Measurements from ENCODE around the gene CNST.
A peak's percentile ranks its signal among the peaks of the same experiment; 100 is the strongest.
"Not testable (repeated sequence)": the region's sequence is repeated elsewhere in the genome, so short reads cannot be mapped to it uniquely, and the experiment has no call there.

The CNST gene

DNA sequence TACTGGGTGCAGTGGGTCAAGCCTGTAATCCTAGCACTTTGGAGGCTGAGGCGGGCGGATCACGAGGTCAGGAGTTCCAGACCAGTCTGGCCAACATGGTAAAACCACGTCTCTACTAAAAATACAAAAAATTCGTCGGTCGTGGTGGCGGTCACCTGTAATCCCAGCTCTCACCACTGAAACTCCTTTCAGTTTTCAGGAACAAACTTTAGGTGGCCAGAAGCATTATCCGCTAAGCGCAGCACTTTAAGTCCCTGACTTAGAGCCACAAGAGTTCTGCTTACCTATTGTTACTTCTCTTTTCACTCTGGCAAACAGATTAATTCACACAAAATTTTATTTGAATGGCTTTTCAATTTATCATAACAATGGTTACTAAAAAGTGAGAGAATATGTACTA, 5.4 kb upstream of the CNST start:
- not testable (repeated sequence) for DNase-seq

DNA sequence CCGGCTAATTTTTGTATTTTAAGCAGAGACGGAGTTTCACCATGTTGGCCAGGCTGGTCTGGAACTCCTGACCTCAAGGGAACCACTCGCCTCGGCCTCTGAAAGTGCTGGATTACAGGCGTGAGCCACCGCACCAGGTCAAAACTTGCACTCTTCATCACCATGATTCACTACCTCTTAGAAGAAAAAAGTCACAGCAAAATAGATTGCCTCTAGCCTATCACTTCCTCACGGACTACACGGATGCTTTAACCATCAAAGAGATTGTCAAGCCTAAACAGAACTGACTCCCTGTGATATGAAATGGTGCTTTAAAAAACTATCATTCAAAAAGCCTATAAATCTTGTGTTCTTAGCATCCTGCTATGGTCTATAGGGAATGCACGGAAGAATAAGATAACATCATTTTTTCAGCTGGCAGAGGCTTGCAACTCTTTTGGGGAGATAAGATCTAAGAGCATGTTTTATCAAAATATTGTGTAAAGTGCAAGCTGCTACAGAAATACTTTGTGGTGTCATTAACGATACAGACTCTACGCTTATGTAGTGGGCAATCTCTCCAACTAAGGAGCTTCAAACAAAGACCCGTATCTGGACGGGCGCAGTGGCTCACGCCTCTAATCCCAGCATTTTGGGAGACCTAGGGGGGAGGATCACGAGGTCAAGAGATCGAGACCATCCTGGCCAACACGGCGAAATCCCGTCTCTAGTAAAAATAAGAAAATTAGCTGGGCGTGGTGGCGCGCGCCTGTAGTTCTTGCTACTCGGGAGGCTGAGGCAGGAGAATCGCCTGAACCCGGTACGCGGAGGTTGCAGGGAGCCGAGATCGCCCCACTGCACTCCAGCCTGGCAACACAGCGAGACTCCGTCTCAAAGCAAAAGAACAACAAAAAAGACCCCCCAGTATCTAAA, 1.2 kb upstream of the CNST start:
- DNase-seq = no peak

DNA sequence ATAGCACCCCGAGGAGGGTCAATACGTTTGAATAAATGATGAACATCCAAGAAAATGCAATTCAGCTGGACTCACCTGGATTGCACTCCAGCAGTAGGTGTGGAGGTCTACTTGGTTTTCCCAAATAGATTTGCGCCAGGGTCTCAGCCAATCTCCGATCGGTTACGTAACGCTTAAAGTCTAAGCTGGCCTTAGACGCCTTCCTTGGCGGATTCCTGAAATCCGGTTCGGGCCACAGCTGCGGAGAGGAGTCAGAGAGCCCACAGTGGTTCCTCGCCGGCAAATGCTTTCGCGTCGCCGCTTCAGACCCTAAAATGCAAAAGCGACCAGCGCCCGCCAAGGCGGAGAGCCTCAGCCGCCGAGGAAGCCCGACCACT, 517 bp upstream of the CNST start:
- DNase-seq = no peak

DNA sequence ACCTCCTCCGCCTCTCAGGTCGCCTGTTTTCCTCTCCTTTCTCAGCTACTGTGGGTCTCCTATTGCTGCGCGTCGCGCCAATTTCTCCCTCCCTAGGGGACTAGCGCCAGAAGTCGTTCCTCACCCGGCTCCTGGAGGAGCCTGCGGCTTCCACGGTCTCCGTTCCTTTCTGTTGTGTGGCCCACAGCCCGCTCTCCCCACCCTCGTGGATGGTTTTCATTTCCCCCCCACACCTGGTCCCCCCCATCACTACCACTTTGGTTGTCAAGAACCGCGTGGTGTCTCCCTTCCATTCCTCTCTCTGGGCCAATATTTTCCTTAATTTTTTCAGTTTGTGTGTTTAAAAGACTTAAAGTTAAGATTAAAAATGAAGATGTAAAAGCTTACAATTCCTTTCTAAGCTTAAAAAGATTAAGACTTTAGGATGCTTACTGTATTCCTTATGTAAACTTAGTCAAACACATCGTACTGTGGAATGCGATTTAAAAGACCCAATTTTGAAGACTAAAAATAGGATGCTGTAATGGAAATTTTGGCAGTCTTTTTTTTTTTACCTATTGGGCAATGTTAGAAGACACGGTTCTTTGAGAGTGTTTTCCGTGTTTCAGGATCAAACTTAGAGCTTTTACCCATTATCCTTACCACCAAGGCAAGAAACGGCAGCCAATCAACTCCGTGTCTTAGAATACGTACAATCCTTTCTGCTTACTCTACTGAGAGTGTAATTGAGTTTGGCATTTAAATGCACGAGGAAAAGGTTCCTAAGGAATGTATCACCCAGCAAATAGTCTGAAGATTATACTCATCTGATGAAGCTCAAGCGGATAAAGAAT, 773 bp downstream of the CNST start:
- peak; percentile 41 for DNase-seq

DNA sequence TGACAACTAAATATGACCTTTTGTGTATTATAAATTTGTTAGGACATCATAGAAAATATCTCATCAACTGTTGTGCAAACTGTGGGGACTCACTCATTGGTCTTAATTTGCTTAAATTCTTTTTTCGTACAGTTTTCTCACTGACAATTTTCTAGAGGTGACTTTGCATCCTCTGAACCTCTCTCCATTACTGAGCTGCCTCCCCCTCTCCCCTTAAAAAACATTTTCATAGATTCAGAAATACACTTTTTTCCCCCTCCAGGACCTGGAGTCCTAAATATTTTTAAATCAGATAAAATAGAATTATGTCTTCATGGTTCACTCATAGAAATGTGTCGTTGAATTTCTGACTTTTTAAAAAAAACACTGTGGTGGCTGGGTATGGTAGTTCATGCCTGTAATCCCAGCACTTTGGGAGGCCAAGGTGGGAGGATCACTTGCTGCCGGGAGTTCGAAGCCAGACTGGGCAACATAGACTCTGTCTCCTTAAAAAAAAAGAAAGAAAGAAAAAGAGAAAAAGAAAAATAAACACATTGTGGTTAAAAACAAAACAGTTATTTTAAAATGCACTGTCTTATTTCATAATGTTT, 1.5 kb downstream of the CNST start:
- no peak for DNase-seq

DNA sequence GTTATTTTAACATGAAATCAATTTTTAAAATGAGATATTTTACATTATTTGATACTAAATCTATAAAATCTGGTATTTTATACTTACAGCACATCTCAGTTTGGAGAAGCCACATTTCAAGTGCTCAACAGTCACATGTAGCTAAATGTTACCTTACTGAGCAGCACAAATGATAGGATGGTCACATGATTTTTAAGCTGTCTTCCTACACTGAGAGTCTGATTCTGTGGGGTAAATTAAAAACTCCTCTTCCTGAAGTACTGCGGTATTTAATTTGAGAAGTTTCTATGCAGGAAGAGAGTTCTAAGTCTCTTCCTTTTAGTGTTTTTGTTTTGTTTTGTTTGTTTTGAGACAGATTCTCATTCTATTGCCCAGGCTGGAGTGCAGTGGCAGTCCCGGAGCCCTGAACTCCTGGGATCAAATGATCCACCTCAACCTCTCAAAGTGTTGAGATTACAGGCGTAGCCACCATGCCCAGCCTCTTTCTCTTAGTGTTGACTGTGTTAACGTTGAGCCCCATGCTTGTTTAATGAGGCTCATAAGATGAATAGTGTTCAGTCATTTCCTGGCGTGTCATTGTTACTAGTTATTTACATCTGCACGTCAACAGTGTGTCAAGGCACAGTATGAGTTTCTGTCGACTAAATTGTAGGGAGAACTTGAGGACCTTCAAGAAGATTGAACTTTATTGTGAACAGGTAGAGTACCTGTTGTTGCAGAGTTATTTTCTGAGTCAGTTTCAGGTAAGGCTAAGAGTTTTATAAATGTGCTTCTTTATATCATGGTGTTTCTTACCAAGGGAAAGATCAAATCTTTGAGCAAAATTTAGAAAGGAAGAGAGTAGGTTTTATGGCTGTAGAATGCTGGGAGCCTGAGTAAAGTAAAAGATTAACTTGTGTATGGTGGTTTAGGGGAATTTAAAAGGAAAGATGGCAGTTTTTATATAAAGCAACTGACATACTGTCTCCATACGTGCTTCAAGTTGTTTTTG, 3.3 kb downstream of the CNST start:
- peak; percentile 71 for DNase-seq

DNA sequence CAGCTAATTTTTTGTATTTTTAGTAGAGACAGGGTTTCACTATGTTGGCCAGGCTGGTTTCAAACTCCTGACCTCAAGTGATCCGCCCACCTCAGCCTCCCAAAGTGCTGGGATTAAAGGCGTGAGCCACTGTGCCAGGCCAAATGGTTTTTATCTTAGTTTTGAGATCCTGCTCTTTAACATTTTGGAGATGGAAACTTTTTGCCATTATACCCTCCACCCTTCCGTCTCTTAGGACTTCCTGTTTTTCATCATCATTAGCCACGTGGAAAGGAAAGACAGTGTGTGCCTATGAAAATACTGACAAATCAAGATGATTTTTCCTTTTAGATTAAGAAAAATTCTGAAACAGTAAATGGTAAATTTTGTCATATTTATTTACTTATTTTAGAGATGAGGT, 5.1 kb downstream of the CNST start:
- not testable (repeated sequence) for DNase-seq

DNA sequence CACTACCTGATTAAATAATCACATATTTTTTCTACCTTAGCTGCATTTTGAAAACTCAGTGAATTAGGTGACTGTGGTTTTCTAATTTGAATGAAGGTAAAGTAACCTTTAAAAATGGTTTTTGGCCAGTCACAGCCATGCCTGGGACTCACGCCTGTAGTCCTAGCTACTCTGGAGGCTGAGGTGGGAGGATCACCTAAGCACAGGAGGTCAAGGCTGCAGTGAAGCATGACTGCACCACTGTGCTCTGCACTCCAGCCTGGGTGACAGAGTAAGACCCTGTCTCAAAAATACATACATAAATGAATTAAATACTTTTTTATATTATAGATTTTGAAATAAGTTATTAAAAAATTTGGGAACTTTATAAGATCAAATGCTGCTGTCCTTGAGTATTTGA, 5.7 kb downstream of the CNST start:
- no peak for DNase-seq

DNA sequence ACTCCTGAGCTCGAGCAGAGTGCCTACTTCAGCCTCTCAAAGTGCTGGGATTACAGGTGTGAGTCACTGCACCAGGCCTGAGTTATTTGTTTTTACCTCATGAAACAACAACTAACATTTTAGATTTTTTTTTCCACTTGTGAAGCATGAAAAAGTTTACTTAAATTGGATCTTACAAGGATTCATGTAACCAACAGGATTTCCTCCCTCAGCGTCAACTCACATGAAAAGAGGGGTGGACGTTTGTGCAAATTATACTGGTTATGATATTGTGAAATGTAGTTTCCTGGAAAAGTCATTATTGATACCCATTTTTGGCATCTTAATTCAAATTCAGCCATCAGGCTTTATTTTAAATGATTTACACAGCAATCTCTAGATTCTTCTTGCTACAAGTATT, 6.5 kb downstream of the CNST start:
- DNase-seq = no peak

DNA sequence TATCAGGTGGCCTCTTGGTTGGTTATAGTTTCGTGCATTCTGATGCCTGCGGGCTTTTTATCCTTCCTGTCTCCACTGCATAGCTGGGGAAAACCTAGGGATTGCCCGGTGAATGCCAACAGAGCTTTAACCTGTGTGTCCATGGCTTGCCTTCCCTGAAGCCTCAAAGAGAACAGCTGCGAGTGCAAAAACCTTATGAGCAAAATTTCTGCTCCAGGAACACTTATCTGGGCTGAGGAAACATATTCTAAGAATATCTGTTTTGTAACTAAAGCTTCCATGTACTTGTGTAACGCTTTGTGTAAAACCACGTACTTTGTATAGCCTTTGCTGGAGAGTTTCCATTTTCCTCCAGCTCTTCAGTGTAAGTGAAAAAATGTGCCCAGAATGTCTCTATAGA, 7.2 kb downstream of the CNST start:
- DNase-seq = no peak

DNA sequence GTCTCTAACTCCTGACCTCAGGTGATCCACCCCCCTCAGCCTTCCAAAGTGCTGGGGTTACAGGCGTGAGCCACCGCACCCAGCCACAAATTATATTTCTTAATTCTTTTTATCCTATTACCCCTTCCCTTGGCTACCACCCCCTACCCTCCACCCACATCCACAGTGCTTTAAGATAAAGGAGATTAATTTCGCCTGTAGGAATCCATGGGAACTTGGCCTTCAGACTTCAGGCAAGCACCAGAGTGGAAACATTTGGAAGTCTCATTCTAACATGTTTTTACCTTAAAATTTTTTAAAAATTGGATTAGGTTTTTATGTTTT, 10.4 kb downstream of the CNST start:
- DNase-seq = no peak

DNA sequence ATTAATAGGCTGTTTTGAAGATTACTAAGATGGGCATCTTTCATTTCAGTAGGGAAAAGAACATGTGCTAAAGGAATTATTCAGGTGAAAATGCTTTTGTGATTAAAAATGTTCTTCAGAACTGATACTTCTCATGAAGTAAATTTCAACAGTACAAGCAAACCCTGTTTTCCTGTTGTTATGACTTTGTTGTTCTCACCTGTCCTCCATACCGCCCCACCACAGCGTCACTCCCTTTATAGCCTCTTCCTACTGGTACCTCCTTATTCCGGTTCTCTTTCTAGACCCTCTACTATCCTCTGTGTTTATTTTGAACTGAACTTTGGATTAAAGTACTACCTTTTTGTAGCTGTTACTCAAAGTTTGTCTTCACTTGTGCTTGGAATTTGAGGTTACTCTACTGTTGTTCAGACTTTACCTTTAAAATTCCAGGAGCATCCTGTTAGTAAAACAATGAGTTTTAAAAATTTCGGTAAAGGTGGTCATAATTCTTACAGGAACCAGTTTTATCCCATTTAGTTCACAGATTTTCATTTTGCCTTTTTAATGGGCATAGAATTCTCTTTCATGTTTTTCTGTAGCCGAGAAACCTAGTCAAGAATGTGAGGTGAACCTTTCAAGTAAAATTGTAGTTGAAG, 10.9 kb downstream of the CNST start:
- no peak for DNase-seq

DNA sequence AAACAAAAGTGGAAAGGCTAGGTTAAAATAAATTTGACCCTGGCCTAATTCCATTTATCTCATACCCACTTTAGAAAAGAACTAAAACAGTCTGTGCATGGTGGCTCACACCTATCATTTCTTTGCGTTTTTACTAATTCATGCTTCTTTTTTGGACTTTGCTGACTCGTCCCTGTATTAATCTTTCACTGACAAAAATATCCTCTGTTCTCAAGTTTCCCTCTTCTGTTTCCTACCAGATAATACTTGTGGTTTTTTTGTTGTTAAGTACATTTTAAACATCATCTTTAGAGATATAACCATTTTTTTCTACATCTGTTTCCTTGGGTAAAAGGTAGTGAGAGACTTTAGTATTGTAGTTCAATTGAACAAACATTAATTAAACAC, 11.5 kb downstream of the CNST start:
- DNase-seq = no peak

DNA sequence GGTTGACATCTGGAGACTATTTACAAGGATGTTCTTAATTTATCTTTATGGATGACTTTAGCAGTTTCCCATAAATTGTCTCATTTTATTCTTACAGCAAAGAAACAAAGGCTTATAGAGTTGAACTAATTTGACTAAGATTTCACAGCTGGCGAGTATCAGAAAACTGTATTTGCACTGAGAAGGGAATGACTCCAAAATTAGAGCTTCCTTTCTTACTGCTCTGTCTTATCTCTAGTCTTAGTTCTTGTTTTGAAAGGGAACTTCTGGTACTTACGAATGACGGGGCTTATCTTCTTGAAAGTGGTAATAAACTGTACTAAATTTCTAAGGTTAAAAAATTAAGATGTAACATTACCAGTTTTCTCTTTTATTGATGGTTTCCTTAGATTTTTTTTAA, 13.6 kb downstream of the CNST start:
- DNase-seq = no peak

DNA sequence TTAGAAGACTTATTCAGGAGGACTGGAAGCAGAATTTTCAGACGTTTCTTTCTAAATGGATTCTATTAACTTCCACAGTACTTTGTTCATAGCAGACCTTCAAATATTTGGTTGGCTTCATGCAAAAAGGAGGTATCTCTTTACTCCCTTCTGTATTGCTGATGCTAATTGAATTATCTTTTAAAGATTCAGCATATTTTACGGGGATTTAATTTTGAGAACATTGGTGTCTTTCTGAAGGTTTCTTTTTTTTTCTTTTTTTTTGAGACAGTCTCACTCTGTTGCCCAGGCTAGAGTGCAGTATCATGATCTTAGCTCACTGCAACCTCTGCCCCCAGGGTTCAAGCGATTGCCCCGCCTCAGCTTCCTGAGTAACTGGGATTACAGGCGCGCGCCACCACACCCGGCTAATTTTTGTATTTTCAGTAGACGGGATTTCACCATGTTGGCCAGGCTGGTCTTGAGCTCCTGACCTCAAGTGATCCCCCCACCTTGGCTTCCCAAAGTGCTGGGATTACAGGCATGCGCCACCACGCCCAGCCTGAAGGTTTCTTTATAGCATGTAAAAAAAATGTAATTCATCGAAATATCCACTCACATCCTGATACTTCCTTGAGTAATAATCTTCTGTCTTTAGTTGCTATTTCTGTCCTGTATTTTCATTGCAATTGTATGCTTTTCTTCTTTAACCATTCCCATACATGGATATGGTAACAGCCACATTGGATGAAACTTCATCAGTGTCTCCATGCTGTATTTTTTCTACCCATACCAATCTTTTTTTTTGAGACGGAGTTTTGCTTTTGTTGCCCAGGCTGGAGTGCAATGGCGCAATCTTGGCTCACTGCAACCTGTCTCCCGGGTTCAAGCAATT, 14.5 kb downstream of the CNST start:
- no peak for DNase-seq

DNA sequence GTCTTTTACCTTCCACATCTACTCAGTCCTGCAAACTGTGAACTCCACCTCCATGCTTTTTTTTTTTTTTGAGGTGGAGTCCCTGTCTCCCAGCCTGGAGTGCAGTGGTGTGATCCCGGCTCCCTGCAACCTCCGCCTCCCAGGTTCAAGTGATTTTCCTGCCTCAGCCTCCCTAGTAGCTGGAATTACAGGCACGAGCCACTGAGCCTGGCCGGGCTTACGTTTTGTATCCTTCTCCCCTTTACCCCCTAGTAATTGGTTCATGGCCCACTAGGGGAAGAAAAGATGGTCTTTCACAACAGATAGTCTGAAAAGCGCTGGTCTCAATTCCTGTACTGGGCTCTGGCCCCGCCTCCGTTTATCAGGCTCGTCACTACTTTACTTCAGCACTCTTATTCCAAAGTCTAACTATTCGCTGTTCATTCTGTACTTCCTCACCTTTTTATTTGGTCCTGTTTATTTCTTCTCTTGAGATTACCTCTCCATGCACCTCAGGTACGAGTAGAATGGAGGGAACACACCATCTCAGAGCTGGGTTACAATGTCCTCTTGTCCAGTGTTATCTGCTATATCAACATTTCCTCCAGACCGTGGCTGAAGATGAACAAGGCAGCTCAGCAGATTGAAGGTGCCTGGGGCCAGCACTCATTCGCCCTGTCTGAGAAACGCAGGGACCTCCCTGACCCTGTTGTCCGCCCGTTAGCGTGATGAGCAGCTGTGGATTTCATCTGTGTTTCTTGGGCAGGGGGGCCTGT, 16.2 kb downstream of the CNST start:
- no peak for DNase-seq

DNA sequence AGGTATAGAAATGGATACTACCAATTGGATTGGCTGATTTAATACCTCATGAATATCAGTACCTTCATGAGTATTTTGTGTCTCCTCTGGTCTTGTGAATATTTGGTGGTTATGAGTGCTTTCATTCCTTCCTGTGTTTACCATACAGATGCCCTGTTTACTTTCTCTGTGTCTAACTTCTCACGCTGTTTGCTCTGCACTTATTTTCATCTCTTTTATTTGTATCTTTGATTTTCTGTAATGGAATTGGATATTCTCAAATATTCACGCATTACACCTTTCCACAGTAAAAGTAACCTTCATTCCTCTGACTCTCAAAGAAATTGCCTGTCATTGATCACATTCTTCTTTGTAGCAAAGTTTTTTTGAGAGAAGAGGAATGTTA, 16.8 kb downstream of the CNST start:
- DNase-seq = no peak

DNA sequence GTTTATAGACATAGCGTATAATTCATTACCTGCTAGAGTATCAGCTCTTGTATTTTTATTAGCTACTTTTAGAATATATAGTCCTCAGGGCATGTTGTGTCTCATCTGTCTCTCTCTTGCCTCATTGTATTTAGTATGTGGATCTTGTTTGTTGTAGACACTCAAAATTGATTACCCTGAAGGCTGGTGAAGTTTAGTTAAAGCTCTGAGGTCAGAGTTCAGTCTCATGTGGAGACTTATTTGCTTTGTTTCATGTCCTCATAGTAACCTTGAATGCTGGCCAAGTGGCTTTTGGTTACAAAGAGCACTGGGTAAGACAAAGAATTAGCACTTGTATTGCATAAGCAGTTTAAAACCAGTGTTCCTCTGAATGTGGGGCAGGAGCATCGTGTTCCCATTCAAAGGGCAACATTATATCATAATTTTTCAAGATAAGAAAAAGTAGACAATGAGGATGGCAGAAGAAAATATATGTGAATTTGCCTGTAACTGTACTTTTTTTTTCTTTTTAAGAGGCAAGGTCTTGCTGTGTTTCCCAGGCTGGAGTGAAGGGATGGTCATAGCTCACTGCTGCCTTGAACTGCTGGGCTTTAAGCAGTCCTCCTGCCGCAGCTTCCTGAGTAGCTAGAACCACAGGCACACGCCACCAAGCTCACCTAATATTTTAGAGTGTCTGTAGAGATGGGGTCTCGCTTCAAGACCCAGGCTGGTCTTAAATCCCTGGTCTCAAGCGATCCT, 17.4 kb downstream of the CNST start:
- no peak for DNase-seq

DNA sequence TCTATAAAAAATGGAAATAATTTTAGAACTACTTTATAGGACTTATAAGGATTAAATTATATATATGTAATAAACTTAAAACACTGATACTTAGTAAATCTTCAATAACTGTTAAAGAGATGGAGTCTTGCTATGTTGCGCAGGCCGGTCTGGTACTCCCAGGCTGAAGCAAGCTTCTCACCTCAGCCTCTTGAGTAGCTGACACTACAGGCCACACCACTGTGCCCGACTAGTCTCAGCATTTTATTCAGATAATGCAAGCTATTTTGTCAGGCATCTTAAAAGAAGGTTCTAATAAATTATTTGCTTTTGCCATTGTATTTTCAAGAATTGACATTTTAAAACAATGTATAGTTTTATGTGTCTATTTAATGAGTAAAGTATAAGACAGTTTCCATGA, 20.8 kb downstream of the CNST start:
- no peak for DNase-seq

DNA sequence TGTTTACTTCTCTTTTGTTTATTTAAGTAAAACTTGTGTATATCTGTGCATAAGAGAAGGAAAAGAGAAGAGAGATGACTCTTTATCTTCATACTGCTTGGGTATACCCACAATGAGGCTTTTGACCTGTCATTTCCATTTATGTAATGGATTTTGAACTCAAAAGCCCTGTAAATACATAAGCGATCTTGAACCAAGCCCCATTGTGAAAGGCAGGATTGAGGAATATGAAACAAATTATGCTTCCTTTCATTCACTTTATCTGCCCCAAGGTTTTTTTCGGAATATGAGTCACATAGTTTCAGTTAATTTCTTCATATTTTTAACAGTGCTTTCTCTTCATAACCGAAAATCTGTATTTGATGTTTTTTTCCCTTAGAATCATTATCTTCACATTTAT, 21.4 kb downstream of the CNST start:
- DNase-seq = peak; percentile 49

All from activated CD4-positive, alpha-beta T cell treated with anti-CD3 and anti-CD28 coated beads, Interleukin-10, Interleukin-2, amounts not matched to agents 100 ng/mL and 50 ng/mL, durations not matched to agents 16 hours and 8 hours (primary cell).